ENCODE results near the gene FCN1.

GRCh38 chr9:134871697-134872340 is 45.9 kb downstream of the FCN1 start:
- TF ChIP-seq POLR2A (IDR thresholded peaks at IDR 0.05) (no peak), CTCF (IDR thresholded peaks at IDR 0.05 in 8 of 11, conservative IDR thresholded peaks at IDR 0.05 in 3 of 11) (no peak)

Data from spleen (tissue), 7 donors.